ENCODE results near the gene PPP2R2C.

DNA sequence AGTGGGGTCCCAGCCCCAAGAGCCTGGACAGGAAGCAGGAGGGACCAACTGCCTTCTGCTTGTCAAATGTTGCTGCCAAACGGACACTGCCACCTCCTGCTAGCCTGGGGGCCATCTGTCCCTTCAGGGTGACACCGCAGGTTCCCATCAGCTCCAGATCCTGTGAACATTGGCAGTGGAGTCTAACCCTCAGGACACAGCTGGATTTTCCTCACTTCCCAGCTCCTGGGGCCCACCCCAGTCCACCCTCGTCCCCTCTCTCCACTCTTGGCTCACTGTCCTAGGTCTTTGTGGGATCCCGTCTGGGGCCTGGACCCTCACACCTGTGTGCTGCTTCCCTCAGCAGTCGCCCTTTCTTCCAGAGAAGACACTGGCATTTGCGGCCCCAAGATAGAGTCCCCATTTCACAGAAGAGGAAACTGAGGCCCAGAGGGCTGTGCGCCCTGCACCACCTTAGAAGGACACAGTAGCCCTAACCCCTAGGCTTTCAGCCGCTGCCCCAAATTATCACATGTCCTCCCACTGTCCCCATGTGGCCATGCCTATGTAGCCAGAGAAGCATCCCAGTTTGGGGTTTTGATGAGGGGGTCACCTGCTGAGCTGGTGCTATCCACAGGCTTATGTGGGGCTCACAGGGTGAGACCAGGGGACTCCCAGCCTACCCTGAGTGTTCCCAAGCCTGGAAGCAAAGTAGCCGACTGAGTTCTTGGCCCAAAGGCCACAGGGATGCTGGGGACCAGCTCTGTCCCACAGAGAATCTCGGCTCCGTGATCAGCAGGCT, 20.1 kb downstream of the PPP2R2C start:
- TF ChIP-seq, protein P1, sequence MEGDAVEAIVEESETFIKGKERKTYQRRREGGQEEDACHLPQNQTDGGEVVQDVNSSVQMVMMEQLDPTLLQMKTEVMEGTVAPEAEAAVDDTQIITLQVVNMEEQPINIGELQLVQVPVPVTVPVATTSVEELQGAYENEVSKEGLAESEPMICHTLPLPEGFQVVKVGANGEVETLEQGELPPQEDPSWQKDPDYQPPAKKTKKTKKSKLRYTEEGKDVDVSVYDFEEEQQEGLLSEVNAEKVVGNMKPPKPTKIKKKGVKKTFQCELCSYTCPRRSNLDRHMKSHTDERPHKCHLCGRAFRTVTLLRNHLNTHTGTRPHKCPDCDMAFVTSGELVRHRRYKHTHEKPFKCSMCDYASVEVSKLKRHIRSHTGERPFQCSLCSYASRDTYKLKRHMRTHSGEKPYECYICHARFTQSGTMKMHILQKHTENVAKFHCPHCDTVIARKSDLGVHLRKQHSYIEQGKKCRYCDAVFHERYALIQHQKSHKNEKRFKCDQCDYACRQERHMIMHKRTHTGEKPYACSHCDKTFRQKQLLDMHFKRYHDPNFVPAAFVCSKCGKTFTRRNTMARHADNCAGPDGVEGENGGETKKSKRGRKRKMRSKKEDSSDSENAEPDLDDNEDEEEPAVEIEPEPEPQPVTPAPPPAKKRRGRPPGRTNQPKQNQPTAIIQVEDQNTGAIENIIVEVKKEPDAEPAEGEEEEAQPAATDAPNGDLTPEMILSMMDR (IDR thresholded peaks at IDR 0.05), result no peak
- no peak for TF ChIP-seq POLR2A (IDR thresholded peaks at IDR 0.05)

All from heart left ventricle (tissue), 13 donors.